Fibroblast of pulmonary artery (primary cell): ENCODE data around the gene CEP164.

Experiments used
- DNase-seq: peaks from one replicate; pipeline ENCODE4 v3.0.0-alpha.2; 2010; ENCODE audit warnings: low read depth
- H3K4me3 ChIP-seq: replicated peaks from 2 replicates; pipeline ENCODE4 v1.5.1; 2011; ENCODE audit warnings: low read depth, mild to moderate bottlenecking, control low read depth, low read length, moderate library complexity
- TF ChIP-seq, protein P1 (sequence below): IDR thresholded peaks from 2 replicates; pipeline ENCODE4 v1.5.1; 2011; ENCODE audit warnings: mild to moderate bottlenecking, control low read depth, low read length, inconsistent platforms; ENCODE audit errors: missing control alignments

The CEP164 gene

DNA sequence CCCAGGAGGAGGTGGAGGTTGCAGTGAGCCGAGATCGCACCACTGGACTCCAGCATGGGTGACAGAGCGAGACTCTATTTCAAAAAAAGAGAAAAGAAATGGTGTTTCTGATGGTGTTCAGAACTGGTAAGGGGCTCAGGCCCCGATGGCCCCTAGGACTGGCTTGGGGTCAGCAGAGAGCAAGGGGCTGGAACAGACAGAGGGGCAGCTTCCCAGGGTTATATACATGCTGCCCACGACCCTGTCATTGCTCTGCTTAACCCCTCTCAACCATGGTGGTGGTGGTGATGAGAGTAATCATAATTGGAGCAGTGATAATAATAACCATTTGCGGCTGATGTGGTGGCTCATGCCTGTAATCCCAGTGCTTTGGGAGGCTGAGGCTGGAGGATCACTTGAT lies 79.4 kb downstream of the CEP164 start:
- TF ChIP-seq, protein P1, sequence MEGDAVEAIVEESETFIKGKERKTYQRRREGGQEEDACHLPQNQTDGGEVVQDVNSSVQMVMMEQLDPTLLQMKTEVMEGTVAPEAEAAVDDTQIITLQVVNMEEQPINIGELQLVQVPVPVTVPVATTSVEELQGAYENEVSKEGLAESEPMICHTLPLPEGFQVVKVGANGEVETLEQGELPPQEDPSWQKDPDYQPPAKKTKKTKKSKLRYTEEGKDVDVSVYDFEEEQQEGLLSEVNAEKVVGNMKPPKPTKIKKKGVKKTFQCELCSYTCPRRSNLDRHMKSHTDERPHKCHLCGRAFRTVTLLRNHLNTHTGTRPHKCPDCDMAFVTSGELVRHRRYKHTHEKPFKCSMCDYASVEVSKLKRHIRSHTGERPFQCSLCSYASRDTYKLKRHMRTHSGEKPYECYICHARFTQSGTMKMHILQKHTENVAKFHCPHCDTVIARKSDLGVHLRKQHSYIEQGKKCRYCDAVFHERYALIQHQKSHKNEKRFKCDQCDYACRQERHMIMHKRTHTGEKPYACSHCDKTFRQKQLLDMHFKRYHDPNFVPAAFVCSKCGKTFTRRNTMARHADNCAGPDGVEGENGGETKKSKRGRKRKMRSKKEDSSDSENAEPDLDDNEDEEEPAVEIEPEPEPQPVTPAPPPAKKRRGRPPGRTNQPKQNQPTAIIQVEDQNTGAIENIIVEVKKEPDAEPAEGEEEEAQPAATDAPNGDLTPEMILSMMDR: no peak
- H3K4me3 ChIP-seq: no peak overlapping the region
- DNase-seq: no peak

DNA sequence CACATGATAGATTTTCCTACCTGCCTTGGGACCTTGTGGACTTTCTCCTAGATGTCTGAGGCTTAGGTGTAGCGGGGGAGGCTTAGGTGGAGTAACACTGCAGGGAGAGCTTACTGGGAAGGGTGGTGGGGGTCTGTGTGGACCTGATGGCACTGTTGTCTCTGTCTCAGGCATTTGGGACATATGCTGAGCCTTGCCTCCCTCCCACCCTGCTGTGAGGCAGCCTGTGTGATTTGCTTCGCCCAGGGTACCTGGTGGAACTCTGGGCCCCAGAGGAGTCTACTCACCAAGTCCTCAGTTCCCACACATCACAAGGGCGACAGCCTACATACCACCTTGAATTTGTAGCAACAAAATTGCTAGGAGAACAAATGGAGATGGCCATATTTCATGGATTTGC lies 80.7 kb downstream of the CEP164 start:
- no peak overlapping the region for H3K4me3 ChIP-seq
- no peak for DNase-seq
- TF ChIP-seq, protein P1: no peak

DNA sequence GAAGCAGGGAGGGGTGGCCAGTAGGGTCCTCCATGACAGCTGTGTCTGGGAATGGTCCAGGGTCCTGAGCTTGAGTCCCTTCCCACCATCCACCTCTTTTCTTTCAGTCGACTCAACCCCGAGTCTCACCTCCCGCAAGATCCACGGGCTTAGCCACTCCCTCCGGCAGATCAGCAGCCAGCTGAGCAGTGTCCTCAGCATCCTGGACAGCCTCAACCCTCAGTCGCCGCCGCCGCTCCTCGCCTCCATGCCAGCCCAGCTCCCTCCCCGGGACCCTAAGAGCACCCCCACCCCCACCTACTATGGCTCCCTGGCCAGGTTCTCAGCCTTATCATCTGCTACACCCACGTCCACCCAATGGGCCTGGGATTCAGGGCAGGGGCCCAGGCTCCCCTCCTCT lies 81.9 kb downstream of the CEP164 start:
- no peak overlapping the region for H3K4me3 ChIP-seq
- TF ChIP-seq, protein P1: no peak
- no peak for DNase-seq

DNA sequence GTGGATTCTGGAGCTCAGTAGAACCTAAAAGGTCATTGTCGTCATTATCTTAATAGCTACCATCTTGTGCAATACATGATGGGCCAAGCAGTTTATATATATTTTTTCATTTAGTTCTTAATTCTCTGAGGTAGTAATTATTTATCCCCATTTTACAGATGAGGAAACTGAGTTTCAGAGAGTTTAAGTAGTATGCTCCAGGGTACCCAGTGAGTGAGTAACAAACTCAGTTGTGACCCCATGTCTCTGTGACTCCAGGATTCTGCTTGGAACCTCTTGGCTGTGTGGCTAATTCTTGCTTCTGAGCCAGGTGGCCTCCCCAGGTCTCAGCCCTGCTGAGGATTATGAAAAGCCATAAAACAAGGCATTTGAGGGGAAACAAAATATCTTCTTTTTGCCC lies 82.6 kb downstream of the CEP164 start:
- H3K4me3 ChIP-seq: no peak overlapping the region
- TF ChIP-seq, protein P1: no peak
- no peak for DNase-seq

DNA sequence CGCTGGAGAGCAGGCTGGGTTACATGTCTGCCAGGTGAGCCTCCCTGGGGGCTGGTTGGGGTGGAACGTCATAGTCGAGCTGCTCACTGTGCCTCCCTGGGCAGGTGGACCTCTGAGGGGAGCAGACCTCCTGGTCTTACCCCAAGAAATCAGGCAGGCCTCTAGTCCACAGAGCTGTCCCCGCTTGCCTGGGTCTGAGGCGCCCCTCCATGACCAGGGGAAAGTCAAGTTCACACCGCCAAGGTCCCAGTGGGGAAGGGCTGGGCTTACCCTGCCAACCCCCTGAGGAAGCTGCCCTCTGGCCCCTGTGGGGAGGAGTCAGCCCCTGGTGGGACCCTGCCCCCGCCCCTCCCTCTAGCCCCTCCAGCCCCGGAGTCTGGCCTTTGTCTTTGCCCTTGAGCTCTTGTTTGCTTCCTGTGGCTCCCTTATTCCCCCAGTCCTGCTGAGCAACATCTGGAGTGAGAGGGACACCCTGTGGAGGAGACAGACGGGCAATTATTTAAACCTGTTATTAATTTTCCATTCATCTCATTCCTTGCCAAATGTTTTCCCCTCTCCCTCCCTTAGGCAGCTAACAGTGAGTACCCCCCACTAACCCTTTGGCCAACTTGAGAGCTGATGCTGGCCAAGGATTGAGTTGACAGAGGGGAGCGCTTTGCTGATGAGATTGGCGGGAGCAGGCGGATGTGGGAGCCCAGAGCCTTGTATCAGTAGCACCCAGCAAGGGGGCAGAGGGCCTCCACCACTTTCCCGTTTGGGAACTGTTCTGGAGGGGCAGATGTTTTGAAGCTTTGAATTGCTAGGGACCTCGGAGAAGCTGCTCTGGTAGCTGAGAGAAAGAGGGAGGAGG lies 83.4 kb downstream of the CEP164 start:
- DNase-seq: no peak
- TF ChIP-seq, protein P1: no peak
- no peak overlapping the region for H3K4me3 ChIP-seq

DNA sequence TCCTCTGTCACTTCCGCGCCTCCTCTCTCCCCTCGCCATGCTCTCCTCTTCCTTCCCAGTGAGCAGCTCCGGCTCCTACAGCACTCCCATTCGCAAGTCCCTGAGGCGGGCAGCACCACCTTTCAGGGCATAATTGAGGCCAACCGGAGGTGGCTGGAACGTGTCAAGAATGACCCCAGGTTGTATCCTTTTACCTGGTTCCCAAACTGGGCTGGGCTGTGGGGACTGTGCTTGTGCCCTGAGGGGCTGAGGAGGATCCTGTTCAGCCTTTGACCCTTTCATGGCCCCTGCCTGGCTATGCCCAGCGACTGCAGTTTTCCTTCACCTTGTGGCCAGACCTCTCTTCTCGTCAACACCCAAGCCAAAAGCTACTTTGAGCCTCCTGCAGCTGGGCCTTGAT lies 84.1 kb downstream of the CEP164 start:
- TF ChIP-seq, protein P1: no peak
- no peak overlapping the region for H3K4me3 ChIP-seq
- no peak for DNase-seq

DNA sequence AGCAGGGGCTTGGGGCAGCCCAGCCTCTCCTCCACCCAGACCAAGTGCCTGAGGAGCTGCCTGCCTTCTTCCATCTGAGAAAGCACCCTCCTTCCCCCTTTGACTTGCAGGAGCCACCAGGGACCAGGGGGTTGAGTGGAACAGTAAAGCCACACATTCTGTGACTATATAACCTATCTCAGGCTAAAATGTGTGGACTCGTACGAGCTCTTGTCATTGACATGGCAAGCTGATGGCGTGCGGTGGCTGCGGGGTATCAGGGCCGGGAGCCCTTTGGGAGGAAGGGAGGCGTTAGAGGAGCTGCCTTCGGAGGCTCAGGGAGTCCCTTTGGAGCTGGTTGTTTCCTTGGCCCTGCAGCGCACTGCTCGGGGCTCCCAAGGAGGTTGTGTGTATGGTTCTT lies 84.5 kb downstream of the CEP164 start:
- H3K4me3 ChIP-seq: no peak overlapping the region
- TF ChIP-seq, protein P1: no peak
- no peak for DNase-seq
